Subcutaneous abdominal adipose tissue (tissue), 5 donors: ENCODE measurements around the gene MVP.
A peak's percentile ranks its signal among the peaks of the same experiment; 100 is the strongest.
"Not testable (repeated sequence)": the region's sequence is repeated elsewhere in the genome, so short reads cannot be mapped to it uniquely, and the experiment has no call there.

ENCODE experiments used
- H3K27ac ChIP-seq: one replicate; pipeline ENCODE4 v1.7.0; 2013; ENCODE audit warnings: low read depth, mild to moderate bottlenecking, inconsistent platforms, low read length, moderate library complexity
- H3K27me3 ChIP-seq, 5 donors: one replicate each; pipeline ENCODE4 v1.7.0; 2013; ENCODE audit warnings: low read length in 5 of 5, inconsistent platforms in 1 of 5; ENCODE audit not compliant: control insufficient read depth in 5 of 5, insufficient read depth in 4 of 5
- H3K36me3 ChIP-seq, 5 donors: one replicate each; pipeline ENCODE4 v1.7.0; 2013; ENCODE audit warnings: low read length in 5 of 5; ENCODE audit not compliant: control insufficient read depth in 5 of 5, insufficient read depth in 5 of 5
- H3K4me1 ChIP-seq, 5 donors: one replicate each; pipeline ENCODE4 v1.7.0; 2013; ENCODE audit warnings: low read length in 5 of 5, mild to moderate bottlenecking in 3 of 5, moderate library complexity in 1 of 5; ENCODE audit not compliant: control insufficient read depth in 5 of 5, insufficient read depth in 5 of 5
- H3K4me3 ChIP-seq, 5 donors: one replicate each; pipeline ENCODE4 v1.7.0; 2013; ENCODE audit warnings: low read length in 5 of 5, low read depth in 1 of 5
- H3K9ac ChIP-seq, 5 donors: one replicate each; pipeline ENCODE4 v1.7.0; 2013; ENCODE audit warnings: low read length in 5 of 5, mild to moderate bottlenecking in 4 of 5, moderate library complexity in 3 of 5
- H3K9me3 ChIP-seq, 5 donors: one replicate each; pipeline ENCODE4 v1.7.0; 2013; ENCODE audit warnings: low read length in 5 of 5; ENCODE audit not compliant: control insufficient read depth in 5 of 5
- donor health status: healthy.
- donor health status: healthy.
- donor health status: healthy.
- donor health status: healthy.
- donor health status: healthy.

The MVP gene

GRCh38 chr16:29826342-29826695 is 6.1 kb downstream of the MVP start:
- H3K27ac ChIP-seq = no peak overlapping the region

DNA sequence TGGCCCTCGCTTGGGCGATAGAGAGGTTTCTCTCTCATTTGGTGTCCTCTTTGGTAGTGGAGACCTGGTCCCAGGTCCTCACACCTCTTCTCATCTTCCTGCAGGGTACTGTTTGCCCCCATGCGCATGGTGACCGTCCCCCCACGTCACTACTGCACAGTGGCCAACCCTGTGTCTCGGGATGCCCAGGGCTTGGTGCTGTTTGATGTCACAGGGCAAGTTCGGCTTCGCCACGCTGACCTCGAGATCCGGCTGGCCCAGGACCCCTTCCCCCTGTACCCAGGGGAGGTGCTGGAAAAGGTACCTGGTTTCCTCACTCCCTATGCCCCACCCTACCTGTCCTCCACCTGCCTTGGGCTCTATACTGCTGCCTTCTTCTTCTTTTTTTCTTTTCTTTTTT is 10.5 kb downstream of the MVP start:
- Histone ChIP-seq H3K9me3 (no peaks in the 10 kb centered on the region), H3K27ac (no peak overlapping the region), H3K9ac (no peak overlapping the region), H3K4me3 (no peak overlapping the region), H3K36me3 (peaks cover 0 to 58% (median 39%) of the 10 kb centered on the region in 5 donors), H3K4me1 (peaks cover 0 to 13% (median 12%) of the 10 kb centered on the region in 5 donors), H3K27me3 (no peaks in the 10 kb centered on the region)

More at GRCh38 chr16:29826342-29826695, 6.1 kb downstream of the MVP start:
- Histone ChIP-seq H3K4me3 (no peak overlapping the region), H3K27me3 (no peaks in the 10 kb centered on the region), H3K9me3 (no peaks in the 10 kb centered on the region), H3K4me1 (peaks cover 10 to 49% (median 46%) of the 10 kb centered on the region in 5 donors), H3K36me3 (peaks cover 0 to 17% (median 14%) of the 10 kb centered on the region in 5 donors), H3K9ac (peak overlapping the region in 1 of 5 donors; percentile 2)

- Histone ChIP-seq H3K9me3 (no peaks in the 10 kb centered on the region), H3K9ac (no peak overlapping the region), H3K36me3 (peaks cover 0 to 64% (median 41%) of the 10 kb centered on the region in 5 donors), H3K4me3 (no peak overlapping the region), H3K27ac (no peak overlapping the region), H3K4me1 (peaks cover 0 to 9% (median 7%) of the 10 kb centered on the region in 5 donors), H3K27me3 (no peaks in the 10 kb centered on the region)
Observed at GRCh38 chr16:29831490-29831889, 11.2 kb downstream of the MVP start.

GRCh38 chr16:29833219-29833618 is 13.0 kb downstream of the MVP start:
- not testable (repeated sequence) for H3K27ac ChIP-seq, H3K27me3 ChIP-seq, H3K4me1 ChIP-seq, H3K4me3 ChIP-seq, H3K9me3 ChIP-seq, H3K9ac ChIP-seq
- peaks cover 0 to 80% (median 57%) of the 10 kb centered on the region in 5 donors for H3K36me3 ChIP-seq

DNA sequence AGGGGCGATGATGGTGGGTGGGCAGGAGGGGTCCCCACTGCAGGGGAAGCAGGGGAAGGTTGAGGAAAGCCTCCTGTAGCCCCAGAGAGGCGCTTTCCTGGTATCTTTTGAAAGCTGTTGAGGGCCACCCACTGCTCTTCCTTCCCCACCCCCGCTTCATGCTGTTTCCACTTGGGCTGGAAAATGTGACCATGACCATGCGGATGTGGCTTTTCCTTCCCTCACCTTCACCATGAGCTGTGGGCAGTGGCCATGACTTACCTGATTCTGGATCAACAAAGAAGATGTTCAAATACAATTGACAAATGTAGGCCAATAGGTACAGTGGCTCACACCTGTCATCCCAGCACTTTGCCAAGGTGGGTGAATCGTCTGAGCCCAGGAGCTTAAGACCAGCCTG is 13.8 kb downstream of the MVP start:
- no peaks in the 10 kb centered on the region for H3K9me3 ChIP-seq
- H3K4me3 ChIP-seq = no peak overlapping the region
- no peaks in the 10 kb centered on the region for H3K4me1 ChIP-seq
- no peak overlapping the region for H3K9ac ChIP-seq
- peaks cover 0 to 87% (median 63%) of the 10 kb centered on the region in 5 donors for H3K36me3 ChIP-seq
- H3K27me3 ChIP-seq = no peaks in the 10 kb centered on the region
- no peak overlapping the region for H3K27ac ChIP-seq

DNA sequence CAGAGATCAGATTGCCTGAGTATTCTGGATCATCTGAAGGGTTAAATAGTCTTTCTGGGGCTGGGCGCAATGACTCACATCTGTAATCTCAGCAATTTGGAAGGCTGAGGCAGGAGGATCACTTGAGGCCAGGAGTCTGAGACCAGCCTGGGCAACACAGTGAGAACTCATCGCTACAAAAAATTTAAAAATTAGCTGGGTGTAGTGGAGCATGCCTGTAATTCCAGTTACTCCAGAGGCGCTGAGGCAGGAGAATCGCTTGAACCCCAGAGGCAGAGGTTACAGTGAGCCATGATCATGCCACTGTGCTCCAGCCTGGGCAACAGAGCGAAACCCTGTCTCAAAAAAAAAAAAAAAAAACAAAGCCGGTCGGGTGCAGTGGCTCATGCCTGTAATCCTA is 15.7 kb downstream of the MVP start:
- Histone ChIP-seq H3K4me3 (no peak overlapping the region), H3K9ac (no peak overlapping the region), H3K27ac (no peak overlapping the region), H3K27me3 (no peaks in the 10 kb centered on the region), H3K36me3 (peaks cover 0 to 91% (median 66%) of the 10 kb centered on the region in 5 donors), H3K4me1 (no peaks in the 10 kb centered on the region), H3K9me3 (no peaks in the 10 kb centered on the region)

DNA sequence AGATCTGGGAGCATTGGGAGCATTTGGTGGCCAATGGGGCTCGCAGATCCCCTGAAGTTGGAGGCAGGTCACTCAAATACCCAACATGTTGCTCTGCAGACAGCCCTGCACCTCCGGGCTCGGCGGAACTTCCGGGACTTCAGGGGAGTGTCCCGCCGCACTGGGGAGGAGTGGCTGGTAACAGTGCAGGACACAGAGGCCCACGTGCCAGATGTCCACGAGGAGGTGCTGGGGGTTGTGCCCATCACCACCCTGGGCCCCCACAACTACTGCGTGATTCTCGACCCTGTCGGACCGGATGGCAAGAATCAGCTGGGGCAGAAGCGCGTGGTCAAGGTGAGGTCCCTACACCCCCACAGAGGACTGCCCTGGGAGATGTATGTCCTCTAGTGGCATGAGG is 16.4 kb downstream of the MVP start:
- Histone ChIP-seq H3K36me3 (peaks cover 0 to 92% (median 68%) of the 10 kb centered on the region in 5 donors), H3K27ac (no peak overlapping the region), H3K4me1 (no peaks in the 10 kb centered on the region), H3K9ac (no peak overlapping the region), H3K4me3 (no peak overlapping the region), H3K27me3 (no peaks in the 10 kb centered on the region), H3K9me3 (no peaks in the 10 kb centered on the region)

DNA sequence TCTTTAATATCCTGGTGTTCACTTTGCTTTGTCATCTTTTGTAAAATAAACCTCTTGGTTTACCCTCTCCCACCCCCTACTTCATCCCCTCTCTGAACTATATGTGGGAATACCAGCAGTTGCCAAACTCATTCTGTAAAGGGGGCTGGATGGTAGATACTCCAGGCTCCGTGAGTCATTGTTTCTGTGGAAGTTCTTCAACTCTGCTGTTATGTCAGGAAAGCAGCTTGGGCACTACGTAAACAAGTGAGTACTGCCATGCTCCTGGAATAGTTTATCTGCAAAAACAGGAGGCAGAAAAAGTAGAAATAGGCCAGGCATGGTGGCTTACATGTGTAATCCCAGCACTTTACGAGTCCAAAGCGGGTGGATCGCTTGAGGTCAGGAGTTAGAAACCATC is 17.6 kb downstream of the MVP start:
- H3K36me3 ChIP-seq = peaks cover 0 to 93% (median 73%) of the 10 kb centered on the region in 5 donors
- H3K27ac ChIP-seq = no peak overlapping the region
- H3K9ac ChIP-seq = no peak overlapping the region
- no peaks in the 10 kb centered on the region for H3K27me3 ChIP-seq
- H3K9me3 ChIP-seq = no peaks in the 10 kb centered on the region
- H3K4me3 ChIP-seq = no peak overlapping the region
- no peaks in the 10 kb centered on the region for H3K4me1 ChIP-seq

DNA sequence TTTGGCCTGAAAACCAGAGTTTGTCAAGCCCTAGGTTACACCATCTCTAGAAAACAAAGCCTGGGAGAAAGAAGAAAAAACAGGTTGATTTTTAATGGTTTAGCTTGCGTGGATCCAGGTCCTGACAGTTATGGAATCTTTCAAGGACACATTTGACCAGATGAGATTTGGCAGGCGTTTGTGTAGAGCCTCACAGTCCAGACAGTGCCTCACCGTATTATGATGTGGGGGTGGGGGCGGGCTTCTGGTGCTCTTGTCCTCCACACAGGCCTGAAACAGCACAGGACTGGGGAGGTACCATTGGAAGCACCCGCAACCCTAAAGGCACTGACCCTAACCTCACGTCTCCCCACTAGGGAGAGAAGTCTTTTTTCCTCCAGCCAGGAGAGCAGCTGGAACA is 19.6 kb downstream of the MVP start:
- peaks cover 0 to 4% (median 3%) of the 10 kb centered on the region in 5 donors for H3K4me1 ChIP-seq
- no peaks in the 10 kb centered on the region for H3K9me3 ChIP-seq
- H3K4me3 ChIP-seq = no peak overlapping the region
- no peak overlapping the region for H3K27ac ChIP-seq
- H3K36me3 ChIP-seq = peaks cover 0 to 93% (median 75%) of the 10 kb centered on the region in 5 donors
- H3K27me3 ChIP-seq = no peaks in the 10 kb centered on the region
- no peak overlapping the region for H3K9ac ChIP-seq

GRCh38 chr16:29840240-29840639 is 20.0 kb downstream of the MVP start:
- Histone ChIP-seq H3K36me3 (peaks cover 0 to 93% (median 76%) of the 10 kb centered on the region in 5 donors), H3K27me3 (no peaks in the 10 kb centered on the region), H3K4me1 (peaks cover 0 to 7% (median 4%) of the 10 kb centered on the region in 5 donors), H3K27ac (no peak overlapping the region), H3K4me3 (no peak overlapping the region), H3K9me3 (no peaks in the 10 kb centered on the region), H3K9ac (no peak overlapping the region)

GRCh38 chr16:29841631-29842030 is 21.4 kb downstream of the MVP start:
- Histone ChIP-seq H3K27ac (no peak overlapping the region), H3K9ac (no peak overlapping the region), H3K9me3 (no peaks in the 10 kb centered on the region), H3K4me1 (peaks cover 0 to 9% (median 4%) of the 10 kb centered on the region in 5 donors), H3K4me3 (no peak overlapping the region), H3K36me3 (peaks cover 0 to 95% (median 81%) of the 10 kb centered on the region in 5 donors), H3K27me3 (no peaks in the 10 kb centered on the region)
